CD4-positive, CD25-positive, alpha-beta regulatory T cell (primary cell): ENCODE measurements around the gene CCNE1. TPM values are rescaled to one million over a fixed set of nuclear protein-coding genes. Genes with fewer than 3 reads are reported as not detected.
A peak's percentile ranks its signal among the peaks of the same experiment; 100 is the strongest.

Experiments used
- ATAC-seq, 2 donors: fragments of 150-1000 bp; cut with Tn5 transposase; one replicate each; pipeline ENCODE4 v1.10.0; 2021; ENCODE audit warnings: low read depth in 2 of 2, moderate number of reproducible peaks in 2 of 2, moderate library complexity in 1 of 2
- DNase-seq, 3 donors: peaks; one replicate each; pipeline versions ENCODE4 v3.0.0 to v3.0.0-alpha.2; 2012 to 2022; ENCODE audit warnings: mixed read lengths in 1 of 3
- H3K27ac ChIP-seq: one replicate; pipeline ENCODE4 v1.7.0; 2013; ENCODE audit warnings: mild to moderate bottlenecking, low read length; ENCODE audit not compliant: insufficient read depth, poor library complexity, severe bottlenecking
- H3K27me3 ChIP-seq: one replicate; pipeline ENCODE4 v1.7.0; 2013; ENCODE audit warnings: low read length; ENCODE audit not compliant: control insufficient read depth, insufficient read depth
- H3K36me3 ChIP-seq: one replicate; pipeline ENCODE4 v1.7.0; 2013; ENCODE audit warnings: mild to moderate bottlenecking, low read length, moderate library complexity; ENCODE audit not compliant: control insufficient read depth, insufficient read depth
- H3K4me1 ChIP-seq: 2 replicates; pipeline ENCODE4 v1.7.0; 2013; ENCODE audit warnings: mild to moderate bottlenecking, low read length; ENCODE audit not compliant: insufficient read depth, control insufficient read depth, poor library complexity, severe bottlenecking
- H3K4me3 ChIP-seq: one replicate; pipeline ENCODE4 v1.7.0; 2013; ENCODE audit warnings: low read depth, mild to moderate bottlenecking, low read length, moderate library complexity
- H3K9me3 ChIP-seq, 2 experiments: 1 replicate in 1 of 2; 2 replicates in 1 of 2; pipeline ENCODE4 v1.7.0; 2013; ENCODE audit warnings: low read length in 2 of 2, mild to moderate bottlenecking in 1 of 2, moderate library complexity in 1 of 2; ENCODE audit not compliant: control insufficient read depth in 2 of 2
- H3K27ac Mint-ChIP-seq, 3 donors: one replicate each; pipeline ENCODE4 v1.8.0; 2020 to 2022; ENCODE audit warnings: mild to moderate bottlenecking in 3 of 3, mixed read lengths in 3 of 3, moderate library complexity in 2 of 3
- H3K27me3 Mint-ChIP-seq: one replicate; pipeline ENCODE4 v1.8.0; 2022; ENCODE audit warnings: mild to moderate bottlenecking, mixed read lengths
- H3K36me3 Mint-ChIP-seq: one replicate; pipeline ENCODE4 v1.8.0; 2020; ENCODE audit warnings: mixed read lengths
- H3K4me1 Mint-ChIP-seq, 4 donors: one replicate each; pipeline ENCODE4 v1.8.0; 2020 to 2022; ENCODE audit warnings: mixed read lengths in 4 of 4, mild to moderate bottlenecking in 1 of 4
- H3K4me3 Mint-ChIP-seq, 4 donors: one replicate each; pipeline ENCODE4 v1.8.0; 2020 to 2022; ENCODE audit warnings: mild to moderate bottlenecking in 4 of 4, mixed read lengths in 4 of 4, moderate library complexity in 3 of 4
- H3K9me3 Mint-ChIP-seq, 7 donors: one replicate each; pipeline ENCODE4 v1.8.0; 2020 to 2022; ENCODE audit warnings: mixed read lengths in 7 of 7, mild to moderate bottlenecking in 3 of 7, moderate library complexity in 2 of 7
- polyA plus RNA-seq, 4 donors: library from polyadenylated mRNA; unstranded; fragments of 300-500 nt; fragmentation: Illumina TruSeq; gene quantifications; one replicate each; pipeline ENCODE4 v1.2.3, GENCODE V29; 2021
- total RNA-seq: library from RNA; stranded (reverse); gene quantifications from one replicate; pipeline ENCODE4 v1.2.3, GENCODE V29; 2022

CCNE1 gene
- total and polyA plus RNA-seq, 5 donors from 2014 or later: 0.88 to 18.5 (median 3.6) TPM

GRCh38 chr19:29810504-29810871, 1.3 kb upstream of the CCNE1 start:
- no peak for DNase-seq
- no peaks in the 10 kb centered on the region for H3K36me3 ChIP-seq
- no peaks in the 10 kb centered on the region for H3K27me3 ChIP-seq
- no peak for ATAC-seq
- Mint-ChIP-seq H3K9me3 (peaks cover 0 to 2% (median 0%) of the 10 kb centered on the region in 7 donors), H3K4me3 (peak overlapping the region; percentile 73 to 90 (median 82)), H3K27me3 (peaks cover 5% of the 10 kb centered on the region), H3K27ac (peak overlapping the region; percentile 56 to 88 (median 82)), H3K36me3 (no peaks in the 10 kb centered on the region), H3K4me1 (peaks cover 6 to 25% (median 15%) of the 10 kb centered on the region in 4 donors)
- no peak overlapping the region for H3K4me3 ChIP-seq
- peak overlapping the region; percentile 16 for H3K27ac ChIP-seq
- no peaks in the 10 kb centered on the region for H3K9me3 ChIP-seq
- peaks cover 9% of the 10 kb centered on the region for H3K4me1 ChIP-seq

GRCh38 chr19:29812080-29812880, 489 bp downstream of the CCNE1 start:
- Histone ChIP-seq H3K27ac (no peak overlapping the region), H3K27me3 (no peaks in the 10 kb centered on the region), H3K36me3 (peaks cover 3% of the 10 kb centered on the region), H3K9me3 (no peaks in the 10 kb centered on the region), H3K4me1 (peaks cover 9% of the 10 kb centered on the region), H3K4me3 (peak overlapping the region; percentile 44)
- peaks cover 0 to 2% (median 0%) of the 10 kb centered on the region in 7 donors for H3K9me3 Mint-ChIP-seq
- peak overlapping the region; percentile 91 to 93 (median 92) for H3K27ac Mint-ChIP-seq
- peak overlapping the region; percentile 92 to 98 (median 96) for H3K4me3 Mint-ChIP-seq
- H3K36me3 Mint-ChIP-seq: peaks cover 4% of the 10 kb centered on the region
- peaks cover 5% of the 10 kb centered on the region for H3K27me3 Mint-ChIP-seq
- peaks cover 6 to 25% (median 15%) of the 10 kb centered on the region in 4 donors for H3K4me1 Mint-ChIP-seq
- ATAC-seq (no peak), DNase-seq (peak in 1 of 3 donors; percentile 16)

- DNase-seq (no peak), ATAC-seq (no peak)
- peaks cover 5% of the 10 kb centered on the region for H3K27me3 Mint-ChIP-seq
- H3K27ac ChIP-seq: no peak overlapping the region
- H3K9me3 ChIP-seq: no peaks in the 10 kb centered on the region
- H3K36me3 Mint-ChIP-seq: peaks cover 6% of the 10 kb centered on the region
- H3K4me1 Mint-ChIP-seq: peaks cover 6 to 25% (median 15%) of the 10 kb centered on the region in 4 donors
- H3K4me3 Mint-ChIP-seq: peak overlapping the region; percentile 92 to 98 (median 96)
- H3K27ac Mint-ChIP-seq: peak overlapping the region; percentile 91 to 93 (median 92)
- peaks cover 9% of the 10 kb centered on the region for H3K4me1 ChIP-seq
- H3K27me3 ChIP-seq: no peaks in the 10 kb centered on the region
- H3K36me3 ChIP-seq: peaks cover 5% of the 10 kb centered on the region
- H3K4me3 ChIP-seq: peak overlapping the region; percentile 44
- H3K9me3 Mint-ChIP-seq: peaks cover 0 to 2% (median 0%) of the 10 kb centered on the region in 7 donors
Observed at GRCh38 chr19:29812881-29813275, 1.1 kb downstream of the CCNE1 start.

- Mint-ChIP-seq H3K27ac (peak overlapping the region in 1 of 3 donors; percentile 92), H3K9me3 (peaks cover 0 to 2% (median 0%) of the 10 kb centered on the region in 7 donors), H3K36me3 (peaks cover 6% of the 10 kb centered on the region), H3K4me3 (peak overlapping the region; percentile 92 to 98 (median 96)), H3K4me1 (peaks cover 6 to 25% (median 15%) of the 10 kb centered on the region in 4 donors), H3K27me3 (peaks cover 5% of the 10 kb centered on the region)
- Histone ChIP-seq H3K36me3 (peaks cover 5% of the 10 kb centered on the region), H3K9me3 (no peaks in the 10 kb centered on the region), H3K4me3 (no peak overlapping the region), H3K27ac (no peak overlapping the region), H3K4me1 (peaks cover 9% of the 10 kb centered on the region), H3K27me3 (no peaks in the 10 kb centered on the region)
- no peak for ATAC-seq
- no peak for DNase-seq
Observed at GRCh38 chr19:29813642-29814041, 1.9 kb downstream of the CCNE1 start.

GRCh38 chr19:29815231-29815630, 3.4 kb downstream of the CCNE1 start:
- peaks cover 5% of the 10 kb centered on the region for H3K27me3 Mint-ChIP-seq
- Histone ChIP-seq H3K36me3 (peaks cover 5% of the 10 kb centered on the region), H3K4me3 (no peak overlapping the region), H3K27me3 (no peaks in the 10 kb centered on the region), H3K27ac (no peak overlapping the region), H3K4me1 (peaks cover 9% of the 10 kb centered on the region), H3K9me3 (no peaks in the 10 kb centered on the region)
- no peak overlapping the region for H3K27ac Mint-ChIP-seq
- H3K36me3 Mint-ChIP-seq: peaks cover 6% of the 10 kb centered on the region
- H3K9me3 Mint-ChIP-seq: peaks cover 0 to 2% (median 0%) of the 10 kb centered on the region in 7 donors
- DNase-seq: peak in 1 of 3 donors; percentile 75
- H3K4me3 Mint-ChIP-seq: peak overlapping the region in 1 of 4 donors; percentile 77
- ATAC-seq: no peak
- H3K4me1 Mint-ChIP-seq: peaks cover 6 to 25% (median 15%) of the 10 kb centered on the region in 4 donors

- no peaks in the 10 kb centered on the region for H3K9me3 ChIP-seq
- H3K36me3 ChIP-seq: peaks cover 11% of the 10 kb centered on the region
- H3K27ac Mint-ChIP-seq: no peak overlapping the region
- peaks cover 0 to 2% (median 0%) of the 10 kb centered on the region in 7 donors for H3K9me3 Mint-ChIP-seq
- H3K27me3 ChIP-seq: no peaks in the 10 kb centered on the region
- ATAC-seq: no peak
- H3K4me1 ChIP-seq: peaks cover 5% of the 10 kb centered on the region
- no peak for DNase-seq
- peaks cover 20% of the 10 kb centered on the region for H3K36me3 Mint-ChIP-seq
- peaks cover 5% of the 10 kb centered on the region for H3K27me3 Mint-ChIP-seq
- no peak overlapping the region for H3K4me3 Mint-ChIP-seq
- no peak overlapping the region for H3K4me3 ChIP-seq
- H3K27ac ChIP-seq: no peak overlapping the region
- peaks cover 6 to 25% (median 11%) of the 10 kb centered on the region in 4 donors for H3K4me1 Mint-ChIP-seq
Observed at GRCh38 chr19:29817316-29817715, 5.5 kb downstream of the CCNE1 start.

- H3K27ac Mint-ChIP-seq: no peak overlapping the region
- ATAC-seq (no peak), DNase-seq (no peak)
- H3K4me3 Mint-ChIP-seq: no peak overlapping the region
- H3K4me1 Mint-ChIP-seq: peaks cover 0 to 12% (median 6%) of the 10 kb centered on the region in 4 donors
- no peak overlapping the region for H3K4me3 ChIP-seq
- no peaks in the 10 kb centered on the region for H3K27me3 ChIP-seq
- no peaks in the 10 kb centered on the region for H3K27me3 Mint-ChIP-seq
- no peaks in the 10 kb centered on the region for H3K4me1 ChIP-seq
- peaks cover 28% of the 10 kb centered on the region for H3K36me3 Mint-ChIP-seq
- no peak overlapping the region for H3K27ac ChIP-seq
- no peaks in the 10 kb centered on the region for H3K9me3 ChIP-seq
- peaks cover 13% of the 10 kb centered on the region for H3K36me3 ChIP-seq
- no peaks in the 10 kb centered on the region for H3K9me3 Mint-ChIP-seq
Observed at GRCh38 chr19:29819300-29819699, 7.5 kb downstream of the CCNE1 start.
